Activated naive CD8-positive, alpha-beta T cell treated with anti-CD3 and anti-CD28 coated beads, Interleukin-2, amount 10 ng/mL, durations not matched to agents 7 days and 5 days (primary cell): ENCODE results near the gene XPC. TPM values are rescaled to one million over a fixed set of nuclear protein-coding genes. Genes with fewer than 3 reads are reported as not detected.

Experiments used
- ATAC-seq: fragments of 150-1000 bp; cut with Tn5 transposase; one replicate; pipeline ENCODE4 v1.10.0; 2021; ENCODE audit warnings: low read depth, moderate library complexity
- POLR2A ChIA-PET: fragments of 350-600 bp; sonication (Branson Sonifier 250); formaldehyde crosslinking; loops from one replicate; lab custom pipeline; 2021; ENCODE audit warnings: antibody characterized with exemption; lab: Charles Lee
- DNase-seq: peaks from one replicate; pipeline ENCODE4 v3.0.0; 2021
- H3K27ac Mint-ChIP-seq: one replicate; pipeline ENCODE4 v1.8.0; 2022; ENCODE audit warnings: mild to moderate bottlenecking, mixed read lengths
- H3K27me3 Mint-ChIP-seq: one replicate; pipeline ENCODE4 v1.8.0; 2022; ENCODE audit warnings: mild to moderate bottlenecking, moderate library complexity, mixed read lengths
- H3K36me3 Mint-ChIP-seq: one replicate; pipeline ENCODE4 v1.8.0; 2021; ENCODE audit warnings: mild to moderate bottlenecking, mixed read lengths
- H3K4me1 Mint-ChIP-seq: one replicate; pipeline ENCODE4 v1.8.0; 2021; ENCODE audit warnings: mixed read lengths
- H3K4me3 Mint-ChIP-seq: one replicate; pipeline ENCODE4 v1.8.0; 2022; ENCODE audit warnings: mild to moderate bottlenecking, moderate library complexity, mixed read lengths
- H3K9me3 Mint-ChIP-seq: one replicate; pipeline ENCODE4 v1.8.0; 2021; ENCODE audit warnings: mixed read lengths
- total RNA-seq, 2 experiments: library from RNA; stranded (reverse); gene quantifications; one replicate each; pipeline ENCODE4 v1.2.3, GENCODE V29; 2021

The XPC gene
- total RNA-seq, 2 experiments from 2014 or later = 53.3 to 56.8 TPM

DNA sequence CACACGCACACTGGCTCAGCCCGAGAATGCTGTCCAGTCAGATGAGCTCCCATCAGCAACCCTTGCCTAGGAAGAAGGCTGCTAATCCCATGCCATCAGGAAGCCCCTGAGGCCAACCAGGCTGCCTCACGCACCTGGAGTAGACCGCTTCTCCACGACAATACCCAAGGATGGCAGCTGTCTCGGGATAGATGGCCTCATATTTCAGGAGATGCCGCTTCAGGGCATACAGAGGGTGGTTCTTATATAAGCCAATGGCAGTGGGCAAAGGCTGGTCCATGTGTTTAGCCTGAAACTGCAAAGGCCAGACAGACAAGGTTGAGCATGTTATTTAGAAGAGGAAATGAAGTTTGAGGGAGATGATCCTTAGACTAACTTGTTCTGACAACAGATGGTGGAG, 22.2 kb downstream of the XPC start:
- peaks cover 42% of the 10 kb centered on the region for H3K36me3 Mint-ChIP-seq

DNA sequence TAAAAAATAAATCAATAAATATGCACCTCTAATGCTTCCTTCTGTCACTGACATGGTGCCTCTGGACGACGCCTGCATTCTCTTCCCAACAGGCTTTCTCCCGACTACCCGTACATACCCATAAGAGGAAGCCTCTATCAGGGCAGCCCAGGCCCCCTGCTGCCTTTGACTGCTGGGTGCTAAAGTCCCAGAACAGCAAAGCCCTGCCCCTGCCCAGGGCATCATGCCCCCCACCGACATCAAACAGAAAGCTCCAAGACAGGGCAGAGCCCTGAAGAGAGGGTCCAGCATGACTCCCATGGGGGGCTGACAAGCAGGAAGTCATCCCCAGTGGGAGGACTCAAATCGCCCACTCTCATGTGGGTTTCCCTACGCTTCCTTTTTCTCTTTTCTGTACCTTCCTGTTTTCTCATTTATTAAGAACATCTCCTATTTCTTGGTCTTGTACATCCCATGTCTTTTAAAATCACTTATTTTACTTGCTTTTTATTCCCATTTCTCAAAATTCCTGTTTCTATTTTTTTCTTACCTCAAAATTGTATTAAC, 23.4 kb downstream of the XPC start:
- peaks cover 33% of the 10 kb centered on the region for H3K36me3 Mint-ChIP-seq
- H3K27ac Mint-ChIP-seq = no peak overlapping the region
- H3K4me3 Mint-ChIP-seq = no peak overlapping the region

More for the DNA sequence above, 22.2 kb downstream of the XPC start:
- Mint-ChIP-seq H3K4me1 (no peaks in the 10 kb centered on the region), H3K4me3 (no peak overlapping the region), H3K27me3 (no peaks in the 10 kb centered on the region), H3K27ac (no peak overlapping the region), H3K9me3 (peaks cover 3% of the 10 kb centered on the region)
- no peak for ATAC-seq
- POLR2A ChIA-PET = no interaction called here
- DNase-seq = no peak

DNA sequence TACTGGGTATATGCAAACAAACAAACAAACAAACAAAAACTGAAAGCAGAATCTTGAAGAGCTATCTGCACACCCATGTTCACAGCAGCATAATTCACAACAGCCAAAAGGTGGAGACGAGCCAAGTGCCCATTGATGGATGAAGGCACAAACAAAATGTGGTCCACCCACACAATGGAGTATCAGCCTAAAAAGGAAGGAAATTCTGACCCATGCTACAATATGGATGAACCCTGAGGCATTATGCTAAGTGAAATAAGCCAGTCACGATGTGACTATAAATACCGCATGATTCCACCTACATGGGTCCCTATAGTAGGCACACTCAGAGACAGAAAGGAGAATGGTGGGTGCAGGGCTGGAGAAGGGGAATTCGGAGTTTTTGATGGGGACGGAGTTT, 24.1 kb downstream of the XPC start:
- H3K9me3 Mint-ChIP-seq = no peaks in the 10 kb centered on the region
- no peaks in the 10 kb centered on the region for H3K4me1 Mint-ChIP-seq
- no peak overlapping the region for H3K4me3 Mint-ChIP-seq
- ATAC-seq (no peak), DNase-seq (no peak)
- no peak overlapping the region for H3K27ac Mint-ChIP-seq
- H3K36me3 Mint-ChIP-seq = peaks cover 30% of the 10 kb centered on the region
- no peaks in the 10 kb centered on the region for H3K27me3 Mint-ChIP-seq
- POLR2A ChIA-PET = interaction anchor here (1.0 kb wide), 1 partner anchor 29 kb away, joined by 3 read pairs; no protein-coding TSS in a partner anchor

More for the DNA sequence above, 23.4 kb downstream of the XPC start:
- H3K4me1 Mint-ChIP-seq = no peaks in the 10 kb centered on the region
- no peak for DNase-seq
- POLR2A ChIA-PET = no interaction called here
- H3K9me3 Mint-ChIP-seq = no peaks in the 10 kb centered on the region
- H3K27me3 Mint-ChIP-seq = no peaks in the 10 kb centered on the region
- no peak for ATAC-seq

DNA sequence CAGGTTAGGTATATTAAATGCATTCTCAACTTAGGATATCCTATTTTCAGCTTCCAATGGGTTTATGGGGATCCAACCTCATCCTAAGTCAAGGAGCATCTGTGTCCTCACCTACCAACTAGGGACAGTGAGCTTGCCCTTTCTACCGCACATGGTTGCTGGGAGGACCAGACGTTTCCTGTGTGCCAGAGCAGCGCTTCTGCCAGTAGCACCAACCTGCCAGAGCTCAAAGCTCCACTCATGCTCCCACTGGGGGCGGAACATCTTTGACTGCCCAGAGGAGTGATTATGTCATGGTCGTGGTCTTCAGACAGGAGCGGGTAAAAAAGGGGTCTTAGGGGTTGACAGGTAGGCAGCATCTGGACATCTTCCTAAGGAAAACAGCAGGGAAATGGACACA, 24.7 kb downstream of the XPC start:
- ATAC-seq (no peak), DNase-seq (no peak)
- Mint-ChIP-seq H3K36me3 (peaks cover 25% of the 10 kb centered on the region), H3K4me3 (no peak overlapping the region), H3K27me3 (no peaks in the 10 kb centered on the region), H3K4me1 (no peaks in the 10 kb centered on the region), H3K27ac (no peak overlapping the region), H3K9me3 (no peaks in the 10 kb centered on the region)
- POLR2A ChIA-PET = interaction anchor here (1.0 kb wide), 1 partner anchor 28 kb away, joined by 3 read pairs; no protein-coding TSS in a partner anchor

DNA sequence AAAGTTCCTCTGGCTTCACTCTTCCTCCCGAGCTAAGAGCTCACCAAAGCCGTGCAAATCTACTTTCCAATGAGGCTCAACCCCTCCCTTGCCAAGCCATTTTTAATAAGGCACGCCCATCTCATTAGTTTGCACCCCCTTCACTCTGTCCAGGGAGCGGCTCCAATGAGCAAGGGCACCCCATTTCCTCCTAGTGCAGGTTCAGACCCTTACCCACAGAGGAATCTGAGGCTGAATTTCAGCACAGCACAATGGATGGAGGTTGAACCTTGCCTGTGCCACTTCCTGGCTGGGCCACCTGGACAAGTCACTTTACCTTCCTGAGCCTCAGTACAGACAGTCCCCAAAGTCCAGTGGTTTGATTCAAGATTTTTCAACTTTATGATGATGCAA, 25.4 kb downstream of the XPC start:
- Mint-ChIP-seq H3K36me3 (peaks cover 21% of the 10 kb centered on the region), H3K9me3 (no peaks in the 10 kb centered on the region), H3K4me1 (no peaks in the 10 kb centered on the region), H3K27ac (no peak overlapping the region), H3K4me3 (no peak overlapping the region), H3K27me3 (no peaks in the 10 kb centered on the region)
- no peak for DNase-seq
- POLR2A ChIA-PET = no interaction called here
- no peak for ATAC-seq

DNA sequence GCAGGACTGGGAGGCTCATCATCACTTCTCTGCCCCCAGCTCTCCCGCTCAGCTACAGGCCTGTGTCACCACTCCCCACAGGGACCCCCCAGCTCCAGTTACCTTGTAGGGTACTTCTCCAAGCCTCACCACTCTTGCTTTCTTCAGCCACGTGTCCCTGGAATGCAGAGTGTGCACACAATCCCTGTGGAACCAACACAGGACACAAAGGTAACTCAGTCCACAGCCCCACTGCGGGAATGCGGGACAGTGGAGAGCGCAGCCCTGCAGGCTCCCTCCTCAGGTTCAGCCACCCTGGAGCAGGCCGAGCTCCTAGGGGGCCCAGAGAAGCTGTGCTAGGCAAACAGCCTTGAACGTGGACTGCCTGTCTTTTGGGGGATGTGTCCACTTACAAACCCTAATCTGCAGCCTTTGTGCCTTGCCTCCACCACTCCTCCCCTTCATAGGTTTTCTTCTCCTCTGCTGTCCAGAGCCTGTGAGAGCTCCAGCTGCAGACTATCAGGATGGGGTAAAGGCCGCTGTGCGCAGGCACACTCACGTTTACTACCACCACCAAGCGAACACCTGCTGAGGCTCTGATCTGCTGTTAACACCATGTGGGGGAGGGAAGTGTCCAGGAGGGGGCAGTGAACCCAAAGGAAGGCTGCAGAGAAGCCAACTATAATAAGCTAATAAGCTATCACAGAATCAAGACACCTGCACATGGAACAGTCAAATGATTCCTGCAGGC, 26.0 kb downstream of the XPC start:
- POLR2A ChIA-PET = interaction anchor here (0.6 kb wide), 1 partner anchor 26 kb away, joined by 3 read pairs; the partner anchor contains the start of genes LSM3 and XPC
- Mint-ChIP-seq H3K27me3 (no peaks in the 10 kb centered on the region), H3K9me3 (no peaks in the 10 kb centered on the region), H3K27ac (no peak overlapping the region), H3K36me3 (peaks cover 19% of the 10 kb centered on the region), H3K4me1 (no peaks in the 10 kb centered on the region), H3K4me3 (no peak overlapping the region)
- ATAC-seq (no peak), DNase-seq (no peak)

DNA sequence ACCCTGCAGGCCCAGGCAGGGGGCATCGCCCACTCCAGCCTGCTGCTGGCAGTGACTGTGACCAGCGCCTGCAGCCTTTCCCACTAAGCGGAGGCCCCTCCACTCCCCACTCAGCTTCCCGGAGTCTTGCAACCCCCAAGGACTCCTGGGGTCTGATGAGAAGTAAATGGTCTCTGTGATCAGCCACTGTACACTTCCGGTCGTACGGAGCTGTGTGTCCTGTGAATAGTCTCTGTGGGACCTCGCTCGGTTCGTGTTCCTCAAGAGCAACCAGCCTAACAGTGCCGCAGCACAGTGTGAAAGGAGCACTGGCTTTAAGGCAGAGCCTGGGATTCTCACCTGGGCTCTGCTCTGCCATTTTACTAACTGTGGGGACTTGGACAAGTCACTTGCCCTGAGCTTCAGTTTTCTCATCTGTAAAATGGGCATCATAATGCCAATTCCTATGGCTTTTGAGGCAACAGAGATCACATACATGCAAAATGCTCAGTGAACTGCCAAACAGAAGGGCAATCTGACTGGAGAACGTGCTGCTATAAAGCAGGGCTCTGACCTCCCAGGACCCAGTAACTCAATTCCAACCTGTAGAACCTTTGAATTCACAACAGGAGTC, 26.8 kb downstream of the XPC start:
- Mint-ChIP-seq H3K27ac (no peak overlapping the region), H3K9me3 (no peaks in the 10 kb centered on the region), H3K27me3 (no peaks in the 10 kb centered on the region), H3K4me3 (no peak overlapping the region), H3K4me1 (no peaks in the 10 kb centered on the region), H3K36me3 (peaks cover 19% of the 10 kb centered on the region)
- ATAC-seq (no peak), DNase-seq (no peak)
- POLR2A ChIA-PET = interaction anchor here (0.6 kb wide), 1 partner anchor 27 kb away, joined by 3 read pairs; the partner anchor contains the start of genes LSM3 and XPC

DNA sequence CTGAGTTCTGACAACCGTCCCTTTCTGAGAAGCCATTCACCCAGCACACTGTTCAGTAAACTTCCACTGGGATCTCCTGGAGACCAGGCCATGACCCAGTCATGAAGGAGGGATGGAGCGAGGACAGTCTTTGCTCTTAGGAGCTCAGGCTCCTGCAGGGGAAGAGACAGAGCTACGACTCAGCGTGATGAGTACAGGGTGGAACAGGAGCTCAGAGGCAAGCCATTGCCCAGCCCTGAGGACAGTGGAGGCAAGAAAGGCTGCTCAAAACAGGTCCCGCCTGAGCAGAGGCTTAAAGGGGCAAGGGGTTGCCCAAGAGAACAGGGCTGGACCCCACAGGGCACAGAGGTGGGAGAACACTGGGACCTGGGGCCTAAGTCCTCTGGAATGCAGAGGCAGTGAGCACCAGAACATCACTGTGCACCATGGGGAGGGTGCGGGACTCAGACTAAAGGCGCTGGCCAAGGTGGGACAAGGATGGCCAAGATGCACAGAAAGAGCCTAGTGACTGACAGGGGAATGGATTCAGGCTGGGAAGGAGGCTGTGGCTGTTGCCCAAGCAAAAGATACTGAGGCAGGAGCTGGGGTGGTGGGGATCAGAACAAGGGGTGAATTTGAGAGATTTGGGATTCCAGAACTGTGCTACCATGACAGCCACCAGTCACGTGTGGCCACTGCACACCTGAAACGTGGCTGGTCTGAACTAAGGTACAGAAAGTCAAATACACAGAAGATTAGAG, 27.7 kb downstream of the XPC start:
- Mint-ChIP-seq H3K36me3 (peaks cover 14% of the 10 kb centered on the region), H3K4me1 (peaks cover 2% of the 10 kb centered on the region), H3K4me3 (no peak overlapping the region), H3K27me3 (no peaks in the 10 kb centered on the region), H3K27ac (peak overlapping the region; percentile 58), H3K9me3 (no peaks in the 10 kb centered on the region)
- DNase-seq (no peak), ATAC-seq (no peak)
- POLR2A ChIA-PET = no interaction called here

DNA sequence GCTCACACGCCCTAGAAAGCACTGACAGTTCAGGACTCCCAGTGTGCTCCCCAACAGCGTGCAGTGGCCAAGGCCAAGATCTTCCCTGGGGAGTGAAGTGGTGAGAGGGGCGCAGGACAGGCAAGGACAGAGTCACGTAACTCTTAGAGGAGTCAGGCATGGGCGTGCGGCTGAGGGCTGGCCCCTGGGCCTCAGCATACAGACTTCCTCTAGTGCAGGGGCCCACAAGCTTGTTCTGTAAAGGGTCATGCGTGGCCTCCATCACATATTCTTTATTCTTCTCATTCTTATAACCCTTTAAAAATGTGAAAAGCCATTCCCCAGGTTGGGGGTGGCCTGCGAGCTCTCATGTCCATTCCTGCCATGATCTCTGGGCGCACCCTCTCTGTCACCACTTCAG, 28.3 kb downstream of the XPC start:
- POLR2A ChIA-PET = no interaction called here
- Mint-ChIP-seq H3K9me3 (no peaks in the 10 kb centered on the region), H3K36me3 (peaks cover 16% of the 10 kb centered on the region), H3K27me3 (no peaks in the 10 kb centered on the region), H3K27ac (no peak overlapping the region), H3K4me3 (no peak overlapping the region), H3K4me1 (peaks cover 5% of the 10 kb centered on the region)
- ATAC-seq (no peak), DNase-seq (no peak)

DNA sequence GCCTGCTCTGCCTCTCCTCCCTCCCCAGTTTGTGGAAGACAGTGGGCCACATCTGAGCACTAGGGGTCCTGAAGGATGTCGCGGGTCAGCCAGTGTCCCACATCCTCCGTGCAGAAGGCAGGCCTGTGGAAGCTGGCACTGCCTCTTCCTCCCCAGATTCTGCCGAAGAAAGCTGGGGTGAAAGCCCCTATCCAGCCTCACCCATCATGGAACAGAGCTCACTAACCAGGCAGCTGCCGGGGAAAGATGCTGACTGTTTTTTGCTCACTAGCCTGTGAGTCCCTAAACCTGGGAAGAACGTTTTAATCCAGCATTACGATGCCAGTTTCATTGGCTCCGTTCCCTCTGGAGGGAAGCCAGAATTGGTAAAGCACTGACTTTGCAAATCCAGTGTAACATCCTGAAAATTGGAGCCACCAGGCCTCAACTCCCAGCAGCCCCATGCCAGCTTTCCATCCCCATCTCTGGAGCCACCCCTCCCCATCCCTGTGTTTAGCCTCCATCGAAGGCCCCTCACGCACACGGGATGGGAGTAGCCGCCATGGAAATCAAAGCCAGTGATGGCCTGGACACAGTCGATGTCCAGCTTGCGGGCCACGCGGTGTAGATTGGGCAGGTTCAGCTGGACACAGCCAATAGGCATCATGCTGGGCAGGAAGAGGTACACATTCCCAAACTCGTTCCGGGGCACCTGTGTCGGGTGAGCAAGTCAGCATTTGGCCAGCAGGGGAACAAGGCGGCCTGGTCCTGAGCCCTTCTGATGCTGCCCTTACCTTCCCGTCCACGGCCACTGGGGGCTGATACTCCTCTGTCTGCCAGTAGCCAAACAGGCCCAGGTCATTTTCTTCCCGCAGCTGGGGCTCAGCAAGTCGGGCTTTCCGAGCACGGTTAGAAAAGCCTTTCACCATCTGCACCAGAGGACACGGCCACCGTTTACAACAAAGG, 30.1 kb downstream of the XPC start:
- Mint-ChIP-seq H3K9me3 (no peaks in the 10 kb centered on the region), H3K36me3 (peaks cover 6% of the 10 kb centered on the region), H3K4me3 (no peak overlapping the region), H3K27ac (no peak overlapping the region), H3K27me3 (no peaks in the 10 kb centered on the region), H3K4me1 (peaks cover 14% of the 10 kb centered on the region)
- no peak for DNase-seq
- ATAC-seq = no peak
- POLR2A ChIA-PET = no interaction called here

DNA sequence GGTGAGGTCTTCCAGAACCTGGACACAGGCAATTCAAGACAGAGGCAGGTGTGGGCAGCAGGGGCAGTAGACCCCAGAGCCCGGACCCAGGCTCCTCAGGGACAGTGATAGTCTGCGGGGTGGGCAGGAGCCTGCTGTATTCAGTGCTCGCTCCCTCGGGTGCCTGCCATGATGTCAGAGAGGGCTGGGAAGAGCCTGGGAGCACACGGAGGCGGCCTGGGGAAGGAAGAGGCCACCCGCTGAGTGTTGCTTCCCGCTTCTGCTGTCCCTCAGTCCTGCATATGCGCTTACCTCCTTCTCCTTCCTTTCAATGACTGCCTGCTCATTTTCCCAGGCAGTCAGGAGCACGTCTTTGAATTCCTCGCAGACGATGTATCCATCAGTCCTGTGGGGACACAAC, 30.8 kb downstream of the XPC start:
- peaks cover 6% of the 10 kb centered on the region for H3K36me3 Mint-ChIP-seq
- peak overlapping the region; percentile 20 for H3K27ac Mint-ChIP-seq
- ATAC-seq (no peak), DNase-seq (no peak)
- H3K9me3 Mint-ChIP-seq = no peaks in the 10 kb centered on the region
- POLR2A ChIA-PET = no interaction called here
- no peak overlapping the region for H3K4me3 Mint-ChIP-seq
- H3K4me1 Mint-ChIP-seq = peaks cover 14% of the 10 kb centered on the region
- no peaks in the 10 kb centered on the region for H3K27me3 Mint-ChIP-seq

DNA sequence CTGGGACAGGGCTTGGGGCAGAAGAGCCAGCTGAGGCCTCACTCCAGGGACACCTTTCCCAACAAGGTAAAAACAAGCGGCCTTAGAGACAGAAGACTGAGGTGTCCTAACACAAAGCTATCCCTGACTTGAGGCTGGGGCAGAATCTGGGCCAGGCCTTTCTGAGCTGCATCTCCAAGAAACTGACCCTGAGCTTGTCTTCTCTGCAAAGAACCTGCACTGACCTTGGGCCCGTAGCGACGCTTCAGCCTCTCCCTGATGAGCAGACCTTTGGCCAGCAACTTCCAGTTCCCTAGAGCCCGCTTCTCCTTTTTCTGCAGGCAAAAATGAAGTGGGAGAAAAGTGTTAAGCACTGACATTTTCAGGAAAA, 31.4 kb downstream of the XPC start:
- Mint-ChIP-seq H3K27me3 (no peaks in the 10 kb centered on the region), H3K36me3 (peaks cover 9% of the 10 kb centered on the region), H3K27ac (peak overlapping the region; percentile 20), H3K4me1 (peaks cover 17% of the 10 kb centered on the region), H3K9me3 (no peaks in the 10 kb centered on the region), H3K4me3 (no peak overlapping the region)
- POLR2A ChIA-PET = no interaction called here
- ATAC-seq (no peak), DNase-seq (no peak)
